Endothelial cell of umbilical vein (primary cell): Measurements from ENCODE around the gene CD68. TPM values are rescaled to one million over a fixed set of nuclear protein-coding genes. Genes with fewer than 3 reads are reported as not detected.

ENCODE experiments used
- BruUV-seq: library from RNA; stranded (reverse); fragments of 400-500 nt; replicated peaks from 2 replicates; lab custom pipeline; 2021; lab: Mats Ljungman, UMichigan
- CTCF ChIA-PET: fragments of 300-600, 350-600 bp; sonication (Branson Sonifier 250); formaldehyde crosslinking; loops from one replicate; lab custom pipeline; 2021; ENCODE audit warnings: antibody characterized with exemption, inconsistent platforms; lab: Charles Lee
- POLR2A ChIA-PET: fragments of 300-600, 350-600 bp; sonication (Branson Sonifier 250); formaldehyde crosslinking; loops from one replicate; lab custom pipeline; 2021; ENCODE audit warnings: antibody characterized with exemption, inconsistent platforms; lab: Charles Lee
- DNase-seq: peaks from one replicate; pipeline ENCODE4 v3.0.0-alpha.2; 2011; ENCODE audit warnings: low read depth, low spot score
- FAIRE-seq: peaks from 2 replicates; lab custom pipeline; 2011; peaks lifted over from hg19 to GRCh38; lab: Jason Lieb, UNC
- H2AFZ ChIP-seq: 2 replicates; pipeline ENCODE4 v1.6.0; 2012; ENCODE audit warnings: low read depth, low read length, control low read depth, inconsistent platforms
- H3K27ac ChIP-seq: 2 replicates; pipeline ENCODE4 v1.5.1; 2011; ENCODE audit warnings: low read depth, mild to moderate bottlenecking, control low read depth, low read length, moderate library complexity; ENCODE audit not compliant: insufficient read depth
- H3K27me3 ChIP-seq, 2 experiments: 2 replicates each; pipeline versions ENCODE4 v1.6.0 to v1.6.1; 2011; ENCODE audit warnings: low read length in 2 of 2, mixed read lengths in 1 of 2; ENCODE audit not compliant: control insufficient read depth in 2 of 2, insufficient read depth in 2 of 2
- H3K36me3 ChIP-seq, 2 experiments: 2 replicates in 1 of 2; 3 replicates in 1 of 2; pipeline ENCODE4 v1.5.1; 2011; ENCODE audit warnings: low read length in 2 of 2, mild to moderate bottlenecking in 1 of 2, moderate library complexity in 1 of 2; ENCODE audit not compliant: control insufficient read depth in 2 of 2, insufficient read depth in 2 of 2; ENCODE audit errors: extremely low read depth in 1 of 2
- H3K4me1 ChIP-seq: 3 replicates; pipeline ENCODE4 v1.5.1; 2011; ENCODE audit warnings: mild to moderate bottlenecking, low read length; ENCODE audit not compliant: control insufficient read depth, insufficient read depth; ENCODE audit errors: extremely low read depth
- H3K4me2 ChIP-seq: 2 replicates; pipeline ENCODE4 v1.6.1; 2011; ENCODE audit warnings: low read length, control low read depth, mixed read lengths; ENCODE audit not compliant: insufficient read depth
- H3K4me3 ChIP-seq, 3 experiments: fragments of 200-600 bp in 1 of 3; sonication (generic), shearing (Covaris generic) in 1 of 3; replicated peaks in 1 of 3; 2 replicates each; pipeline ENCODE4 v1.5.1; 2011 to 2016; ENCODE audit warnings: control low read depth in 3 of 3, low read length in 3 of 3, mild to moderate bottlenecking in 2 of 3, inconsistent platforms in 1 of 3, low read depth in 1 of 3, moderate library complexity in 1 of 3; ENCODE audit not compliant: insufficient read depth in 1 of 3
- H3K79me2 ChIP-seq: 2 replicates; pipeline ENCODE4 v1.6.0; 2012; ENCODE audit warnings: low read length, inconsistent platforms; ENCODE audit not compliant: control insufficient read depth, insufficient read depth
- H3K9ac ChIP-seq: replicated peaks from 2 replicates; pipeline ENCODE3; 2011; ENCODE audit warnings: low read length, control low read depth; ENCODE audit not compliant: insufficient read depth; ENCODE audit errors: extremely low read depth
- H3K9me1 ChIP-seq: replicated peaks from 3 replicates; pipeline ENCODE4 v1.6.0; 2011; ENCODE audit warnings: mild to moderate bottlenecking, low read length; ENCODE audit not compliant: control insufficient read depth, insufficient read depth; ENCODE audit errors: extremely low read depth
- H3K9me3 ChIP-seq: replicated peaks from 2 replicates; pipeline ENCODE4 v1.5.1; 2012; ENCODE audit warnings: low read length, inconsistent platforms; ENCODE audit not compliant: control insufficient read depth, insufficient read depth
- H4K20me1 ChIP-seq: replicated peaks from 2 replicates; pipeline ENCODE3; 2011; ENCODE audit warnings: mild to moderate bottlenecking, low read length; ENCODE audit not compliant: control insufficient read depth, insufficient read depth; ENCODE audit errors: extremely low read depth
- EZH2 ChIP-seq: IDR thresholded peaks from 2 replicates; pipeline ENCODE4 v1.6.1; 2012; ENCODE audit warnings: borderline replicate concordance, low read depth, mild to moderate bottlenecking, moderate library complexity, low read length, inconsistent platforms; ENCODE audit not compliant: severe bottlenecking
- FOS ChIP-seq: IDR thresholded peaks from 2 replicates; pipeline ENCODE4 v1.6.1; 2011; ENCODE audit warnings: mild to moderate bottlenecking, low read length, moderate library complexity, borderline replicate concordance; ENCODE audit not compliant: insufficient read depth
- JUN ChIP-seq: IDR thresholded peaks from 2 replicates; pipeline ENCODE4 v1.6.1; 2011; ENCODE audit warnings: borderline replicate concordance, low read depth; ENCODE audit not compliant: insufficient read length, insufficient read depth
- MYC ChIP-seq: IDR thresholded peaks from one replicate; pipeline ENCODE4 v1.6.1; 2011; ENCODE audit warnings: mild to moderate bottlenecking, low read depth, low read length
- POLR2A ChIP-seq: IDR thresholded peaks from 2 replicates; pipeline ENCODE4 v1.6.1; 2012; ENCODE audit warnings: low read depth, mild to moderate bottlenecking, control low read depth, low read length
- dilution Hi-C: fragments of 300-500 bp; cut with MboI; formaldehyde crosslinking; loops from one replicate; pipeline ENCODE4 v1.15.0; 2019; ENCODE audit warnings: low sequenced_read_pairs; ENCODE audit not compliant: extremely low pct_ligation_motif_present
- intact Hi-C: fragments of 100-400 bp; cut with micrococcal nuclease; formaldehyde crosslinking; loops from one replicate; pipeline ENCODE4 v1.10.0; 2022
- polyA plus RNA-seq, 4 experiments: library from polyadenylated mRNA; depleted of rRNA in 3 of 4; stranded (reverse) in 3 of 4; unstranded in 1 of 4; fragments of >200 nt; gene quantifications; 2 replicates each; pipeline versions ENCODE4 v1.2.1 to v1.2.3, GENCODE V29; 2011 to 2012; ENCODE audit warnings: missing spikeins in 1 of 4
- total RNA-seq: library from RNA; stranded (reverse); gene quantifications from 2 replicates; pipeline ENCODE4 v1.2.3, GENCODE V29; 2021
- TF ChIP-seq, protein P1 (sequence below), 2 donors: IDR thresholded peaks; 1 replicate in 1 of 2; 2 replicates in 1 of 2; pipeline ENCODE4 v1.5.1; 2011; ENCODE audit warnings: low read length in 2 of 2, mild to moderate bottlenecking in 2 of 2, moderate library complexity in 2 of 2, control low read depth in 1 of 2, inconsistent platforms in 1 of 2, low read depth in 1 of 2; ENCODE audit not compliant: insufficient read depth in 1 of 2; ENCODE audit errors: extremely low read depth in 1 of 2
- TF ChIP-seq, protein P2 (sequence below): IDR thresholded peaks from 2 replicates; pipeline ENCODE4 v1.6.1; 2011; ENCODE audit not compliant: insufficient read depth, insufficient read length

Gene CD68
- total and polyA plus RNA-seq, 2 donors (not counting 3 experiments of a cell fraction or from before 2014, with no cell fraction given), result 2.9 to 30.8 TPM

DNA sequence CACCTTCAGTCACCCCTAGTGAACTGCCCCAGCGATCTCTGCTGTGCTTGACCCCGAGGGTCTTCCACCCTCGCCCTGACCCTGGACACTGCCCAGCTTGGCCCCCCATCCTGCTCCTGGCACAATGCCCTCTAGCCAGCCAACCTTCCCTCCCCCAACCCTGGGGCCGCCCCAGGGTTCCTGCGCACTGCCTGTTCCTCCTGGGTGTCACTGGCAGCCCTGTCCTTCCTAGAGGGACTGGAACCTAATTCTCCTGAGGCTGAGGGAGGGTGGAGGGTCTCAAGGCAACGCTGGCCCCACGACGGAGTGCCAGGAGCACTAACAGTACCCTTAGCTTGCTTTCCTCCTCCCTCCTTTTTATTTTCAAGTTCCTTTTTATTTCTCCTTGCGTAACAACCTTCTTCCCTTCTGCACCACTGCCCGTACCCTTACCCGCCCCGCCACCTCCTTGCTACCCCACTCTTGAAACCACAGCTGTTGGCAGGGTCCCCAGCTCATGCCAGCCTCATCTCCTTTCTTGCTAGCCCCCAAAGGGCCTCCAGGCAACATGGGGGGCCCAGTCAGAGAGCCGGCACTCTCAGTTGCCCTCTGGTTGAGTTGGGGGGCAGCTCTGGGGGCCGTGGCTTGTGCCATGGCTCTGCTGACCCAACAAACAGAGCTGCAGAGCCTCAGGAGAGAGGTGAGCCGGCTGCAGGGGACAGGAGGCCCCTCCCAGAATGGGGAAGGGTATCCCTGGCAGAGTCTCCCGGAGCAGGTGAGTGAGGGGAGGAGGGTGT lies 20.7 kb upstream of the CD68 start, which contains the start of gene TNFSF13:
Gene TNFSF13, plus strand, starts transcription at position 207 of the 776 bp plus-strand sequence. Its CDS starts 290 bp downstream, at position 497.
- no TSS peak for BruUV-seq
- DNase-seq, result no peak
- Histone ChIP-seq H4K20me1 (no peaks in the 10 kb centered on the region), H3K79me2 (peaks cover 19% of the 10 kb centered on the region), H2AFZ (peak within 1 kb of the TSS; percentile 77), H3K4me2 (peak within 1 kb of the TSS; percentile 53), H3K27ac (peak within 1 kb of the TSS; percentile 70), H3K27me3 (no peaks in the 10 kb centered on the region), H3K4me3 (no peak within 1 kb of the TSS), H3K4me1 (peaks cover 34% of the 10 kb centered on the region), H3K9me3 (no peaks in the 10 kb centered on the region), H3K9ac (peak within 1 kb of the TSS; percentile 65), H3K9me1 (no peaks in the 10 kb centered on the region), H3K36me3 (peaks cover 0 to 2% of the 10 kb centered on the region in 2 experiments)
- FAIRE-seq, result no peak
- TF ChIP-seq JUN (no peak), EZH2 (no peak), FOS (no peak), MYC (no peak), POLR2A (no peak)
- TF ChIP-seq, protein P1, sequence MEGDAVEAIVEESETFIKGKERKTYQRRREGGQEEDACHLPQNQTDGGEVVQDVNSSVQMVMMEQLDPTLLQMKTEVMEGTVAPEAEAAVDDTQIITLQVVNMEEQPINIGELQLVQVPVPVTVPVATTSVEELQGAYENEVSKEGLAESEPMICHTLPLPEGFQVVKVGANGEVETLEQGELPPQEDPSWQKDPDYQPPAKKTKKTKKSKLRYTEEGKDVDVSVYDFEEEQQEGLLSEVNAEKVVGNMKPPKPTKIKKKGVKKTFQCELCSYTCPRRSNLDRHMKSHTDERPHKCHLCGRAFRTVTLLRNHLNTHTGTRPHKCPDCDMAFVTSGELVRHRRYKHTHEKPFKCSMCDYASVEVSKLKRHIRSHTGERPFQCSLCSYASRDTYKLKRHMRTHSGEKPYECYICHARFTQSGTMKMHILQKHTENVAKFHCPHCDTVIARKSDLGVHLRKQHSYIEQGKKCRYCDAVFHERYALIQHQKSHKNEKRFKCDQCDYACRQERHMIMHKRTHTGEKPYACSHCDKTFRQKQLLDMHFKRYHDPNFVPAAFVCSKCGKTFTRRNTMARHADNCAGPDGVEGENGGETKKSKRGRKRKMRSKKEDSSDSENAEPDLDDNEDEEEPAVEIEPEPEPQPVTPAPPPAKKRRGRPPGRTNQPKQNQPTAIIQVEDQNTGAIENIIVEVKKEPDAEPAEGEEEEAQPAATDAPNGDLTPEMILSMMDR (IDR thresholded peaks at IDR 0.05; ENCODE audit: extremely low read depth in 1 of 2, insufficient read depth in 1 of 2, low read depth in 1 of 2, low read length in 2 of 2), result no peak
- TF ChIP-seq, protein P2, sequence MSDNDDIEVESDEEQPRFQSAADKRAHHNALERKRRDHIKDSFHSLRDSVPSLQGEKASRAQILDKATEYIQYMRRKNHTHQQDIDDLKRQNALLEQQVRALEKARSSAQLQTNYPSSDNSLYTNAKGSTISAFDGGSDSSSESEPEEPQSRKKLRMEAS, result no peak
- intact Hi-C loops (loop anchor here (1.0 kb wide), 1 partner anchor 123 kb away; the partner anchor contains the start of gene TMEM102), dilution Hi-C loops (no loop called here)
- POLR2A ChIA-PET, result interaction anchor here (1.1 to 1.8 kb wide), 2 partner anchors 74 to 79 kb away, joined by 3 to 7 read pairs; partner anchors contain the start of genes POLR2A and ZBTB4
- CTCF ChIA-PET, result interaction anchor here (0.9 to 6.7 kb wide), 14 partner anchors 9 to 513 kb away, joined by 3 to 314 read pairs (median 4); partner anchors contain the start of gene SOX15
